NT2/D1 (cell line): Measurements from ENCODE around the gene ZBTB33.

Experiments
- DNase-seq: peaks from one replicate; pipeline ENCODE4 v3.0.0-alpha.2; 2011; ENCODE audit warnings: low read depth, low spot score
- H3K27me3 ChIP-seq: 2 replicates; pipeline ENCODE4 v1.6.0; 2011; ENCODE audit warnings: mild to moderate bottlenecking; ENCODE audit not compliant: insufficient read length, insufficient read depth
- H3K36me3 ChIP-seq: 2 replicates; pipeline ENCODE4 v1.6.1; 2011; ENCODE audit warnings: mild to moderate bottlenecking, low read length, mixed read lengths; ENCODE audit not compliant: insufficient read depth, insufficient read length
- H3K4me1 ChIP-seq: 2 replicates; pipeline ENCODE4 v1.5.1; 2011; ENCODE audit not compliant: insufficient read depth, insufficient read length
- H3K4me3 ChIP-seq: 2 replicates; pipeline ENCODE4 v1.5.1; 2011; ENCODE audit warnings: low read depth; ENCODE audit not compliant: insufficient read length
- H3K9ac ChIP-seq: 2 replicates; pipeline ENCODE4 v1.6.0; 2011; ENCODE audit warnings: low read depth; ENCODE audit not compliant: insufficient read length
- H3K9me3 ChIP-seq: 2 replicates; pipeline ENCODE4 v1.5.1; 2011; ENCODE audit warnings: mild to moderate bottlenecking, low read length; ENCODE audit not compliant: insufficient read depth
- SUZ12 ChIP-seq: IDR thresholded peaks from 2 replicates; pipeline ENCODE4 v1.6.1; 2011; ENCODE audit not compliant: insufficient read length, insufficient read depth; ENCODE audit errors: extremely low read depth
- YY1 ChIP-seq: IDR thresholded peaks from 2 replicates; pipeline ENCODE4 v1.6.1; 2011; ENCODE audit not compliant: insufficient read length, insufficient read depth
- ZNF274 ChIP-seq: IDR thresholded peaks from 2 replicates; pipeline ENCODE4 v1.6.1; 2011; ENCODE audit warnings: mild to moderate bottlenecking, low read depth, low read length

ZBTB33 gene

GRCh38 chrX:120224388-120224787 is 26.2 kb upstream of the ZBTB33 start:
- TF ChIP-seq YY1 (no peak), SUZ12 (no peak), ZNF274 (no peak)
- H3K9me3 ChIP-seq = no peaks in the 10 kb centered on the region
- no peaks in the 10 kb centered on the region for H3K36me3 ChIP-seq
- no peaks in the 10 kb centered on the region for H3K27me3 ChIP-seq
- H3K4me3 ChIP-seq = no peak overlapping the region
- DNase-seq = no peak
- no peak overlapping the region for H3K9ac ChIP-seq
- no peaks in the 10 kb centered on the region for H3K4me1 ChIP-seq

GRCh38 chrX:120228187-120228908 is 22.3 kb upstream of the ZBTB33 start:
- no peak for DNase-seq
- Histone ChIP-seq H3K27me3 (no peaks in the 10 kb centered on the region), H3K9ac (no peak overlapping the region), H3K4me1 (no peaks in the 10 kb centered on the region), H3K4me3 (no peak overlapping the region), H3K9me3 (peaks cover 16% of the 10 kb centered on the region), H3K36me3 (no peaks in the 10 kb centered on the region)
- TF ChIP-seq SUZ12 = no peak
- TF ChIP-seq YY1 = no peak
- no peak for TF ChIP-seq ZNF274

- no peak for DNase-seq
- Histone ChIP-seq H3K27me3 (no peaks in the 10 kb centered on the region), H3K9me3 (peaks cover 16% of the 10 kb centered on the region), H3K4me3 (no peak overlapping the region), H3K4me1 (no peaks in the 10 kb centered on the region), H3K9ac (no peak overlapping the region), H3K36me3 (peaks cover 4% of the 10 kb centered on the region)
- TF ChIP-seq SUZ12 (no peak), ZNF274 (no peak), YY1 (no peak)
Measured at GRCh38 chrX:120235284-120235683, 15.3 kb upstream of the ZBTB33 start.

GRCh38 chrX:120236687-120237479 is 13.7 kb upstream of the ZBTB33 start:
- Histone ChIP-seq H3K9ac (no peak overlapping the region), H3K9me3 (peaks cover 7% of the 10 kb centered on the region), H3K27me3 (no peaks in the 10 kb centered on the region), H3K4me1 (no peaks in the 10 kb centered on the region), H3K36me3 (peaks cover 4% of the 10 kb centered on the region), H3K4me3 (no peak overlapping the region)
- DNase-seq = no peak
- TF ChIP-seq YY1 = no peak
- TF ChIP-seq ZNF274 = no peak
- no peak for TF ChIP-seq SUZ12

- Histone ChIP-seq H3K4me3 (no peak overlapping the region), H3K27me3 (no peaks in the 10 kb centered on the region), H3K4me1 (no peaks in the 10 kb centered on the region), H3K9ac (no peak overlapping the region), H3K9me3 (no peaks in the 10 kb centered on the region), H3K36me3 (peaks cover 4% of the 10 kb centered on the region)
- TF ChIP-seq YY1 = no peak
- no peak for TF ChIP-seq ZNF274
- no peak for TF ChIP-seq SUZ12
- DNase-seq = no peak
Measured at GRCh38 chrX:120238933-120239332, 11.7 kb upstream of the ZBTB33 start.

- no peak overlapping the region for H3K9ac ChIP-seq
Measured at GRCh38 chrX:120242813-120243212, 7.8 kb upstream of the ZBTB33 start.

GRCh38 chrX:120244395-120244734 is 6.2 kb upstream of the ZBTB33 start:
- Histone ChIP-seq H3K4me3 (peak overlapping the region; percentile 91), H3K4me1 (no peaks in the 10 kb centered on the region), H3K27me3 (peaks cover 22% of the 10 kb centered on the region), H3K36me3 (no peaks in the 10 kb centered on the region), H3K9me3 (no peaks in the 10 kb centered on the region), H3K9ac (peak overlapping the region; percentile 87)
- DNase-seq = no peak
- no peak for TF ChIP-seq ZNF274
- TF ChIP-seq SUZ12 = no peak

More at GRCh38 chrX:120242813-120243212, 7.8 kb upstream of the ZBTB33 start:
- H3K4me3 ChIP-seq = no peak overlapping the region
- H3K9me3 ChIP-seq = no peaks in the 10 kb centered on the region
- peaks cover 4% of the 10 kb centered on the region for H3K36me3 ChIP-seq
- H3K27me3 ChIP-seq = peaks cover 10% of the 10 kb centered on the region
- H3K4me1 ChIP-seq = no peaks in the 10 kb centered on the region
- no peak for TF ChIP-seq SUZ12
- no peak for TF ChIP-seq YY1
- TF ChIP-seq ZNF274 = no peak
- DNase-seq = no peak
